GM19023 (cell line): ENCODE results near the gene GARRE1.
"Not testable (repeated sequence)": the region's sequence is repeated elsewhere in the genome, so short reads cannot be mapped to it uniquely, and the experiment has no call there.

Experiments used
- ATAC-seq: cut with Tn5 transposase; IDR thresholded peaks from one replicate; pipeline ENCODE4 v1.9.1; 2021; ENCODE audit warnings: mild to moderate bottlenecking, moderate library complexity; ENCODE audit not compliant: unreplicated experiment

Gene GARRE1

DNA sequence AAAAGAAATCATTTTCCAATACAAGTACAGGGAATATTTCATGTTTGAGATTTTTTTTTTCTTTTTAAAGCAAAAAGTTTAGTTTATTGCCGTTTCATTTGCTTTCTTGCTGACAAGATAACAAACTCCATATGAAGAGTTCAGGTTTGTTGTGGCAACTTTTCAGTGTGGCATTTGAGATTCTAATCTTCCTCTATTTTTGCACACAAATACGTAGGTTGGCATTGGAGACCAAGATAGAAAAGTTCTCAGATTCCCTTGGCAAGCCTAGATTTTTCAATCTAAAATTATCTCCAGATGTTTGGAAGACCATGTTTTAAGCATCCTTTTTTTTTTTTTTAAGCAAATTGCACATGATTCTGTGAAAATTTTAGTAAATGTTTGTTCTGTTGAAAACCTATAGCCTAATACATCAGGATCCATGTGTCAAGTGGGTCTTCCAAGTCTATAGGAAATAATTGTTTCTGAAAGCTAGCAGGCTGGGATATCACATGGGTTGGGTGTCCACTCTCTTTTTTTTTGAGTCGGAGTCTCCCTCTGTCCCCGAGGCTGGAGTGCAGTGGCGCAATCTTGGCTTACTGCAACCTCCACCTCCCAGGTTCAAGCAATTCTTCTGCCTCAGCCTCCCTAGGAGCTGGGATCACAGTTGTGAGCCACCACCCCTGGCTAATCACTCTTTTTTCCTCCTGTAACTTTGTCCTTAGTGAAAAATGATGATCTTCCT, 2.6 kb downstream of the GARRE1 start:
- ATAC-seq: no peak

DNA sequence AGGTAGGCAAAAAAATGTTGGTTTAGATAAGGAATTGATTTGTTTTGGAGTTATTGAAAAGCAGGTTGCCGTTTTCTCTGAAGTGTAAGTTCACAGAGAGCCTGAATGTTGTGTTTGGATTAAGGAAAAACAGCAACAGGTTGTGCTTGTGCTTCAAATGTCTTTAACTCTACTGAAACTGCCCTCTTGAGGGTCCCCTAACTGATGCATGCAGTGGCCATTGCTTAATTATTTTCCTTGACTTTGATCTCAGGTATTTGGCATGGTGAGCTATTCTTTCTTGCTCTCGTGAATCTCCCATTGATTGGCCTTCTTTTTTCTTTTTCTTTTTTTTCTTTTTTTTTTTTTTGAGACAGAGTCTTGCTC, 3.2 kb downstream of the GARRE1 start:
- ATAC-seq: no peak

DNA sequence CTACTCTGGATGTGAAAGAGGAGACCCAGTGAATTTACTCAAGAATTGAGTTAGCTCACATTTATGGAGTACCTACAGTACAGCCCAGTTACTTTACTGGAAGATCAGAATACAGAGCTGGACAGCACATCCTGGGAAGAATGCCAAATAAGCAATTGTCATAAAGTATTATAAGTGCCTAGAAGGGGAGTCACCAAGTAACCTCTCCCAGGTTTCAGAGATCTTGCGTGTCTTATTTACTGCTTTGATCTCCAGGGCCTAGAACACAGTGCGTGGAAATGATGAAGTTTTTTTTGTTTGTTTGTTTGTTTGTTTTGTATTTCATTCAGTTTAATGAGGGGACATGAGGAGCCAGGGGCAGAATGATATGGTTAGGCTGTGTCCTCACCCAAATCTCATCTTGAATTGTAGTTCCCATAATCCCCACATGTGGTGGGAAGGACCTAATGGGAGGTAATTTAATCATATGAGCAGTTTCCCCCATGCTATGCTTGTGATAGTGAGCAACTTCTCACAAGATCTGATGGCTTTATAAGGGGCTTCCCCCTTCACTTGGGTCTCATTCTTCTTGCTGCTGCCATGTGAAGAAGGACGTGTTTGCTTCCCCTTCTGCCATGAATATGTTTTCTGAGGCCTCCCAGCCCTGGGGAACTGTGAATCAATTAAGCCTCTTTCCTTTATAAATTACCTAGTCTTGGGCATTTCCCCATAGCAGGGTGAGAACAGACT, 5.2 kb downstream of the GARRE1 start:
- no peak for ATAC-seq

DNA sequence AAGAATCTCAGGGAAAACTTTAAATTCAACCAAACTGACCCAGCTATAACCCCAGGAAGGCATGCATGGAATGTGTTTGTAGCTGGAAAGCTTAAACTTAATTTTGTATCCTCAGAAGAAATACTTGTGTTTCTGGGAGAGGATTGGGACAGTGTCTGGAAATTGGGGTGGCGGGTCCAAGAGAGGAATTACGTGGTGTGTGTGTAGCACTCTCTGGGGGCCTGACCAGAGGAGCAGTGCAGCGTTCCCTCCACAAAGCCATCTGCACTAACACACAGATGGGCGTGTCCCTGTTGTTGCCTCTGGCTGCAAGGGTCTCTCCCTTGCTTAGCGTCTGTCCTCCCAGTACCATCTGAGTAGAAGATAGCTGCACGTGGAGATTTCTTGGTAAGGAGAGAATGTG, 6.4 kb downstream of the GARRE1 start:
- no peak for ATAC-seq

DNA sequence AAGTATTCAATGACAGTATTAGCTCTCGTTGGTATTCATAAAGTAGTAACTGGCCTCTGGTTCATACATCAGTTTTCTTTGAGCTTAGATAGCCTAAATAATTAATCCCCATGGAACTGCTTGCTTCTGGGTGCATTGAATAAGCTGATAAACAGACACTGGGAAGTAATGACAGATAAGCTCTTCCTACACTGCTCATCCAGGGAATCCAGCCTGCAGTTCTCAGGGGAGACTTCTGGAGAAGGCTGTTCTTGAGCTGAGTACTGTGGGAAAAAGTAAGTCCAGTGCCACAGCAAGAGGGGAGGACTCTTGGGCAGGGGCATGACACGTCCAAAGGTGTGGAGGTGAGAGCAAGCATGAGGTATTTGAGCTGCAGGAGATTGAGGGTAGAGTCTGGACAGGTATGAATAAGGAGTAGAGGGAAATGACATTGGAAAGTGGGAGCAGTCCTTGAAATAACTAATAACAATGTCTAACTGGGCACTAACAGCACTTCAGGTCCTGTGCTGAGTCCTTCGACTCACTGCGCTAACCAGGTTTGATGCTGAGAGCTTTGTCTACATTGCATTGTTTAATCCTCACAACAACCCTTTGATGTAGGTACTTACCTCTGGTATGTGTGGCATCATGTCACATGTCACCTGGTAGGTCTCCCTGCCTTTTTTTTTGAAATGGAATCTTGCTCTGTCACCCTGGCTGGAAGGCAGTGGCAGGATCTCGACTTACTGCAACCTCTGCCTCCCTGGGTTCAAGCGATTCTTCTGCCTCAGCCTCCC, 7.2 kb downstream of the GARRE1 start:
- no peak for ATAC-seq

DNA sequence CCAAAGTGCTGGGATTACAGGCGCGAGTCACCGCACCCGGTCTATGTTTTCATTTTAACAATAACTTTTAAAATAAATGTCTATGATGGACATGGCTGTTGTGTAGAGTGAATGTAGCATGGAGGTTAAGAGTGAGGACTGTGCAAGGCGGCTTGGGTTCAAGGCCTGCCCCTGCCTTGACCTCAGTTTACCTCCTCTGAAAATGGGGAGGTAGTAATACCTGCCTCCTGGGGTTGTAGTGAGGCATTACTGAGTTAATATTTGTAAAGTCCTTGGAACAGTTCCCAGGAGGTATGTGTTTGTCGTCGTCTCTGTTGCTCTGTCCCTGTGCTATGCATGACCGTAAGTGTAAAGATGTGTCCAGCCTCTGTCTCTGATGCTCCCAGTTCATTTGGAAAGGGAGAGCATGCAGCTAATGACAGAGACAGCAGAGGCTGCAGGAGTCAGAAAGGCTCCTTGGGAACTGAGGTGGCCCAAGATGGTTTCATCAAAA, 9.4 kb downstream of the GARRE1 start:
- no peak for ATAC-seq

DNA sequence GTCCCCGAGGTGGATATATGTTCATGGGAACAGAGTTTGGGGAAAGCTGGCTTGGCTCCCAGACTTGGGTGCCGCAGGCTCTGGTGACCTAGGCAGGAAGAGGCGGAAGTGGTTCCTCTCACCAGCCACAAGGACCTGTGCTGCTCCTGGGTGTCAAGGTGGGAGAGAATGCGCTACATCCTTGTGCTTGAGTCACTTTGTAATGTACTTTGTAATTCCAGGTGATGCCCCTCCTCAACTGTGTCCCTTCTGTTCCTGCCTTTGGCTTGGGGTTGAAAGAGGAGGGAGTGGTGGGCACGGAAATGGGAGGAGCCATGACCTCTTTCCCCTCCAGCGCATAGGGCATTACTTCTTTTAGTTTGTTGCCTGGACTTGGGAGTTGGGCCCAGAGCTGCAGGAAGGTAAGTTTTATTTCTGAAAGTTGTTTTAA, 10.9 kb downstream of the GARRE1 start:
- no peak for ATAC-seq

DNA sequence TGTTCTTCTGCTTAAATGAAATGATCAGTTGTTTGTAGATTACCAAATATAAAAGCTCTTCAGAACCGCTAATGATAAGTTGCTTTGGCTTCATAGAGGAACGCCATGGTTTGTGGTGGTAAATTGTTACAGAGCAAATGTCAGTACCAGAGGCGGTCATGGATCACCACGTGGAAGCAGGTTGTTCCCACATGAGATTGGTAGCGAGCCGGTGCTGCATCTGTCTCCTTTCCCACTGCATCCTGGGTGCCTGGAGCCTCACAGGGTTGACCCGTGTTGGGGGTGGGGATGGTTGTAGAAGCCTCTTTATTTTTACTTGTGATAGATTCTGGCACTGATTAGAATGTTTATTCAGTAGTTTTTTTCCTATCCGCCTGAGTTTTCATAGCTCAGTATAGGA, 14.7 kb downstream of the GARRE1 start:
- no peak for ATAC-seq

DNA sequence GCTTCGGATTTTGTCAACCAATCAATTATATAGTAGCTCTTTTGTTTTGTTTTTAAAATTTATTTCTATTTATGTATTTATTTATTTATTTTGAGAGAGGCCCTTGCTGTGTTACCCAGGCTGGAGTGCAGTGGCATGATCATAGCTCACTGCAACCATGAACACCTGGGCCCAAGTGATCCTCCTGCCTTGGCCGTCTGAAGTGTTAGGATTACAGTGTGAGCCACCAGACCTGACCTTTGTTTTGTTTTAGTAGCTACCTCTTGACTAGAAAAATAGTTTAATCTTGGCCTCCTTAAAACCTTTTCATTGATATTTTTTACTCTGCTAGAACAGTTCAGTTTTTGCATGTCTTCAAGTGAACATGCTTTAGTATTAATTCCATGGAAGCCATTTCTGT, 15.1 kb downstream of the GARRE1 start:
- no peak for ATAC-seq

DNA sequence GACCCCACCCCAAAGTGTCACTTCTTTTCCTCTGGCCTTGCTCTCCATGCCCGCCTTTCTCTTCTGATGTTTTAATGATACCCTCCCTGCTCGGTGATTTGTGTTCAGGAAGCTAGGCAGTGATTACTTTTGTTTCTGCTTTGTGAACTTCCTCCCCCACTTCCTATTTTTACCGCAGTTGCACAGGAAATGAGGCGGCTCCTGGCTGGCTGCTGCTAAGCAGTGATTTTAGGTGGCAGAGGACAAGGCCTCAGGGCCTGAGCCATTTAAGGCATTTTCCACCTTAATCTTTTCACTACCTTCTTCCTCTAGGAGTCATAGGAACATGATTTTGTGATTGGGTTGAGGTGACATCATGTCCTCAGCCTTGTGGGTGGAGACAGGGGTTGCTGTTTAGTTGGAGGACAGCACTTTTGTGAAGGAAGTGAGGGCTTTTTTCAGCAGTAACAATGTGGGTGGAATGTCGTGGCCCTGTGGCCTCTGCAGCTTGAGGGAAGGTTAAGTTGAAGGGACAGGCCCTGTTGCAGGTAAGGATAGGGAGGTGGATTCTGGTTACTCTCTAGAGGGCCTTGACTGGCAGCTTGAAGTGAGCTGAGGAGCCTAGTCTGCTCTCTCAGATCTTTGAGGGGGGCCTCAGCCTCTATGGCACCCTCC, 15.7 kb downstream of the GARRE1 start:
- ATAC-seq: no peak

DNA sequence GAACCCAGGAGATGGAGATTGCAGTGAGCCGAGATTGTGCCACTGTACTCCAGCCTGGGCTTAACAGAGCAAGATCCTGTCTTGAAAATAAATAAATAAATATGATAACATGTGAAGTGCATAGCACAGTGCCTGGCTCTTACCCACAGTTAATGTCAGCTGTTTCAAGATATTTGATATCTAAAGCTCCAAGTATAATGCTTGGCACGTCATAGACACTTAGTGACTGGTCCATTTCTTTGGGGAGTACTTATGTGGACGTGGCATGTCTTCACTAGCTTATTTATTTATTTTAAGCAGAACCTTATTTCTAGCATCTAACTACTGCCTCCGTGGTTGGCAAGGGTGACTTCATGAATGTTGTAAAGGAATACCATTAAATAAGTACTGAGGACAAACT, 18.8 kb downstream of the GARRE1 start:
- no peak for ATAC-seq

DNA sequence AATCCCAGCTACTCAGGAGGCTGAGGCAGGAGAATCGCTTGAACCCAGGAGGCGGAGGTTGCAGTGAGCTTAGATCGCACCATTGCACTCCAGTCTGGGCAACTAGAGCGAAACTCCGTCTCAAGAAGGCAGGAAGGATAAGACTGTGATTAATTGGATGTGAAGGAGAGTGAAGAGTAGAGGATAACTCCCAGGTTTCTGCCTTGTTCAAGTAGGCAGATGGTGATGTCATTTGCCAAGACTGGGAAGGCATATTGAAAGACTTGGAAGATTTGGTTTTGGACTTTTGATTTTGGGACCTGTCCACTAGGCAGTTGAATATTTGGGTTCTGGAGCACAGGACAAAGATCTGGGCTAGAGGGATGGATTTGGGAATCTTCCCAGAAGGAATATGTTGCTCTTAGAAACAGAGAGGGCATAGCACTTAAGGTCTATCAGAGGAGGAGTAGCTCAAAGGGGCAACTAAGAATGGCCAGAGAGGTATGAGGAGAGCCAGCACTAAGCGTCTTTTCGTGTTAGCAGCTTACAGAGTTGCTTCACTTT, 20.0 kb downstream of the GARRE1 start:
- ATAC-seq: no peak

DNA sequence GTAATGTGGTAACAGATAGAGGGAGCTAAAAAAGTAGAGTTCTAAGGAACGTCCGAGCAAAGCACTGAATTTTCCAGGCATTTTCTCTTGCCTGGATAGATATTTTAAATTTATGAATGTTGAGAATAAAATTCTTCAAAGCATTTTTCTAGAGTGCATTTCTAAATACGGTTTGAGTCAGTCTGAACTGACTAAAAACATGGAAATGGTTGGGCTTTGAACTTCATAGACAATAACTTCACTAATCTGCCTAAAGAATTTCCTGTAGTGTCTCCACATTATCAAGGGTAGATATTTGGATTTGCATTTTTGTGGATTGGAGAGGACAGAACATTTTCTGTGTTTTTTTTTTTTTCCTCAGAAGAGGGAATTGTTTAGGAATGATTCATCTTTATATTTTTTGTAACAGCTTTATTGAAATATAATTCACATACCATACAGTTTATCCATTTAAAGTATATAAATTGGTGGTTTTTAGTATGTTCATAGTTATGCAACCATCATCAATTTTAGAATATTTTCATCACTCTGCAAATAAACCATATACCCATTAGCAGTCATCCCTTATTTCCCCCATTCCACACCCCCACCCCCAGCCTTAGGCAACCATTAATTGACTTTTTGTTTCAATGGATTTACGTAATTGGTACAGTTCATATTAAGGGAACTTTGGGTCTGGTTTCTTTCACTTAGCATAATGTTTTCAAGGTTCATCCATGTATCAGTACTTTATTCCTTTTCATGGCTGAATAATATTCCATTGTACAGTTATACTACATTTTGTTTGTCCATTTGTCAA, 20.7 kb downstream of the GARRE1 start:
- no peak for ATAC-seq

DNA sequence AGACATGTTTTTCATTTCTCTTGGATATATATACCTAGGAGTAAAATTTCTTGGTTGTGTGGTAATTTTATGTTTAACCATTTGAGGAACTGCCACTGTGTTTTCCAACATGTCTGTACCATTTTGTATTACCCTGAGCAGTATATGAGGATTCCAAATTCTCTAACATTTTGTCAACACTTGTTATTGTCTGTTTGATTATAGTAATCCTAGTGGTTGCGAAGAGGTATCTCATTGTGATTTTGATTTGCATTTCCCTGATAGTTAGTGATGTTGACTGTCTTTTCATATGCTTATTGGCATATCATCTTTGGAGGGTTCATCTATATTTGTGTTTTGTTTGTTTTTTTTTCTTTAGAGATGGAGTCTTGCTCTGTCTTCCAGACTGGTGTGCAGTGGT, 21.4 kb downstream of the GARRE1 start:
- ATAC-seq: no peak

DNA sequence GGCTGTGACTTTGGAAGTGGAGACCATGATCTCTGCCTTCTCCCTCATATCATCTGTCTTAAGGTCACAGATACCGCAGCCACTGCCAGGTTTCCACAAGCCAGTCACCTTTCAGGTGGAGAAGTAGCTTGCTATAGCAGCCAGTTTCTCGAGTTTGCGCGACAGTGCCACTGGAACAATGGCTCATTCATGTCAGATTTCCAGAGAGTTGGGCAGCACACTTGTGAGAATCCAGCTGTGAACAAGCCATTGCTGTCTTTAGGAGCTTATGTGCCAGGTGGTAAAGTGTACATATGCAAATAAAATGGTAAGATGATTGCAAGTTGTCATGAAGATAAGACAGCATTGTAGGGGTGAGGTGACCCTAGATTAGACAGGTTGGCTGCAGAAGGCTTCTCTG, 22.3 kb downstream of the GARRE1 start:
- no peak for ATAC-seq

DNA sequence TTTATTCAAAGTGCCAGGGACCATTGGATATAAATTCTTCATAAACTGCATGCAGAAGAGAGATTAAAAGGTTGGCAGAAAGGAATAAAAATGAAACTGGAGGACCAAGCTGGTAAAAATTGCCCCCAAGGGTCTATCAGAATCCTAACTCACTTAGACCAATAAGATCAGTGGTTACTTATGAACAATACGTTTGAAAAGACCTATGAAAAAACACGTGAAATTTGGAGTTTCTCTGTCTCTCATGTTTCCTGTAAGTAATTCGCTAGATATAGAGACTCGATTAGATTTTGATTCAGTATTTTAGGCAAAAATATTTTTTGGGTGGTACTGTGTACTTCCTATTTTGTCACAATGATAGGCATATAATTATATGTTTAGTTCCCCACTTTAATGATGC, 22.9 kb downstream of the GARRE1 start:
- ATAC-seq: no peak

DNA sequence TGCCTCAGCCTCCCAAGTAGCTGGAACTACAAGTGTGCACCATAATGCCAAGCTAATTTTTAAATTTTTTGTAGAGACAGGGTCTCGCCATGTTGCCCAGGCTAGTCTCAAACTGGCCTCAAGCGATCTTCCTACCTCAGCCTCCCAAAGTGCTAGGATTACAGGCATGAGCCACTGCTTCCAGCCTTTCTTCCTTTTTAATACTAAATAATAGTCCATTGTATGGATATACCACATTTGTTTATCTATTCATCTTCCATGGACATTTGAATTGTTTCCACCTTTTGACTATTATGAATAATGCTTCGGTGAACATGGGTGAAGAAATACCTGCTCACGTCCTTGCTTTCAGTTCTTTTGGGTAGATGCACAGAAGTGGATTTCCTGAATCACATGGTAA, 24.4 kb downstream of the GARRE1 start:
- ATAC-seq: no peak

DNA sequence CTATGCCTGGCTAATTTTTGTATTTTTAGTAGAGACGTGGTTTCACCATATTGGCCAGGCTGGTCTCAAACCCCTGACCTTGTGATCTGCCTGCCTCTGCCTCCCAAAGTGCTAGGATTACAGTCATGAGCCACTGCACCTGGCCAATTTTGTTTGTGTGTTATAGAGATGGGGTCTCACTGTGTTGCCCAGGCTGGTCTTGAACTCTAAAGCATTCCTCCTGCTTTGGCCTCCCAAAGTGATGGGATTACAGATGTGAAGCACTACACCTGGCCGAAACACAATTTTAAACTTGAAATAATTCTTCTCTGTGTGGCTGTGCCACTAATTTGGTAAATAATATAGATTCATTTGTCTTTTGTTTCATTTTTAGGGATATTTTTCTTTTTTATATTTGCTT, 27.1 kb downstream of the GARRE1 start:
- not testable (repeated sequence) for ATAC-seq

DNA sequence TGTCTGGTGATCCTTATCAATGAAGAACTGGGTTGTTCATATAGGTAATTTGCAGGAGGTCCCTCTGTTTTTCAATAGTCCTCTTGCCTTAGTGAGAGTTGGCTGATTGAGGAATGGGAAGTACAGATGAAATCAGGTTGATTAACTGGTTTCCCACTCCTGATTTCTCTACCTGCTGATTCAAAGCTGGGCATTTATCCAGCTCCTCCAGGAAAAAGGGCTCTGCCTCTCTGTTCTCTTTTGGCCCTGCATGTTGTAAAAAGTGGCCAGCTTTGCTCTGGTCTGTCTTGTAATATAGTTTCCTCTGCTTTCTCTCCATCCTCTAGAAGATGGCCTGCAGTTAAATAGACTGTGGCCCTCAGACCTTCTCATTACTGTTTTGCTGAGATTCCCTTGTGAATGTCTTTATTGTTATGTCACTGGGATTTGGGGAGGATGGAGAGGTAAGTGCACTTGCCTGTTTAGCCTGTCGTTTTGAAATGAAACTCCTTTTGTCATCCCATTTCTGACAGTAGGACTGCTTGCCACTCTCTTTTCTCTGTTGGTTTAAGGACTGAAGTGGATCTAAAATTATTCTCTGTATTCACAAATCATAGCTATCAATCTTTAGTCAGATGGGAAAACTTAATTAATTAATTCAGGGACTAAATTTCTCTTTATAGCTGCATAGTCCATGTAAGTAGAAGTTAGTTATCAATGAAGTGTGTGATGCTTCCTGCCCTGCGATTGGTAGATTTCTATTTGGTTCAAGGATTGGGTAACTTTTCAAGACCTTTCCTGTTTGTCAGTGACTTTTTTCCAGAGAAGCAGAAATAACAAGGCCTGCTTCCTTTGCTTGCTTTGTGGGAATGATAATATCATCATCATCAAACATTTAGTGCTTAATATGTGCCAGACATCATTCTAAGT, 28.5 kb downstream of the GARRE1 start:
- no peak for ATAC-seq
